ENCODE data around the gene BCAS3.
"Not testable (repeated sequence)": the region's sequence is repeated elsewhere in the genome, so short reads cannot be mapped to it uniquely, and the experiment has no call there.

Gene BCAS3

GRCh38 chr17:60747069-60747808, 69.6 kb downstream of the BCAS3 start:
- DNase-seq (ENCODE audit: low spot score) = no peak

GRCh38 chr17:60748204-60748603, 70.6 kb downstream of the BCAS3 start:
- no peak for DNase-seq (ENCODE audit: low spot score)

GRCh38 chr17:60749050-60749449, 71.4 kb downstream of the BCAS3 start:
- no peak for DNase-seq (ENCODE audit: low spot score)

- DNase-seq (ENCODE audit: low spot score) = no peak
Observed at GRCh38 chr17:60749708-60750107, 72.1 kb downstream of the BCAS3 start.

GRCh38 chr17:60750640-60751039, 73.0 kb downstream of the BCAS3 start:
- no peak for DNase-seq (ENCODE audit: low spot score)

- no peak for DNase-seq (ENCODE audit: low spot score)
Observed at GRCh38 chr17:60751884-60752283, 74.2 kb downstream of the BCAS3 start.

GRCh38 chr17:60752873-60753577, 75.4 kb downstream of the BCAS3 start:
- no peak for DNase-seq (ENCODE audit: low spot score)

- DNase-seq (ENCODE audit: low spot score) = no peak
Observed at GRCh38 chr17:60754057-60754604, 76.5 kb downstream of the BCAS3 start.

GRCh38 chr17:60756798-60757197, 79.1 kb downstream of the BCAS3 start:
- not testable (repeated sequence) for DNase-seq (ENCODE audit: low spot score)

GRCh38 chr17:60757437-60757836, 79.8 kb downstream of the BCAS3 start:
- no peak for DNase-seq (ENCODE audit: low spot score)

- no peak for DNase-seq (ENCODE audit: low spot score)
Observed at GRCh38 chr17:60759756-60760155, 82.1 kb downstream of the BCAS3 start.

GRCh38 chr17:60761301-60761700, 83.7 kb downstream of the BCAS3 start:
- DNase-seq (ENCODE audit: low spot score) = not testable (repeated sequence)

GRCh38 chr17:60766778-60767190, 89.1 kb downstream of the BCAS3 start:
- DNase-seq (ENCODE audit: low spot score) = no peak

GRCh38 chr17:60767744-60768308, 90.2 kb downstream of the BCAS3 start:
- DNase-seq (ENCODE audit: low spot score) = no peak

GRCh38 chr17:60769327-60769726, 91.7 kb downstream of the BCAS3 start:
- no peak for DNase-seq (ENCODE audit: low spot score)

GRCh38 chr17:60770946-60771422, 93.3 kb downstream of the BCAS3 start:
- no peak for DNase-seq (ENCODE audit: low spot score)

GRCh38 chr17:60771621-60772020, 94.0 kb downstream of the BCAS3 start:
- DNase-seq (ENCODE audit: low spot score) = not testable (repeated sequence)

GRCh38 chr17:60773552-60773951, 95.9 kb downstream of the BCAS3 start:
- DNase-seq (ENCODE audit: low spot score) = no peak

GRCh38 chr17:60781880-60782412, 104.3 kb downstream of the BCAS3 start:
- DNase-seq (ENCODE audit: low spot score) = no peak

GRCh38 chr17:60782742-60783141, 105.1 kb downstream of the BCAS3 start:
- DNase-seq (ENCODE audit: low spot score) = no peak

- no peak for DNase-seq (ENCODE audit: low spot score)
Observed at GRCh38 chr17:60790205-60790604, 112.6 kb downstream of the BCAS3 start.

- DNase-seq (ENCODE audit: low spot score) = no peak
Observed at GRCh38 chr17:60792250-60792898, 114.7 kb downstream of the BCAS3 start.

Data from hematopoietic multipotent progenitor cell treated with erythropoietin and hydrocortisone succinate and interleukin-3 and kit ligand, for 15 days (in vitro differentiated cells).